HG03135 (cell line): ENCODE data around the gene LUC7L2.
"Not testable (repeated sequence)": the region's sequence is repeated elsewhere in the genome, so short reads cannot be mapped to it uniquely, and the experiment has no call there.

Experiments
- ATAC-seq: cut with Tn5 transposase; IDR thresholded peaks from one replicate; pipeline ENCODE4 v1.9.1; 2021; ENCODE audit warnings: mild to moderate bottlenecking, moderate library complexity; ENCODE audit not compliant: unreplicated experiment

The LUC7L2 gene

DNA sequence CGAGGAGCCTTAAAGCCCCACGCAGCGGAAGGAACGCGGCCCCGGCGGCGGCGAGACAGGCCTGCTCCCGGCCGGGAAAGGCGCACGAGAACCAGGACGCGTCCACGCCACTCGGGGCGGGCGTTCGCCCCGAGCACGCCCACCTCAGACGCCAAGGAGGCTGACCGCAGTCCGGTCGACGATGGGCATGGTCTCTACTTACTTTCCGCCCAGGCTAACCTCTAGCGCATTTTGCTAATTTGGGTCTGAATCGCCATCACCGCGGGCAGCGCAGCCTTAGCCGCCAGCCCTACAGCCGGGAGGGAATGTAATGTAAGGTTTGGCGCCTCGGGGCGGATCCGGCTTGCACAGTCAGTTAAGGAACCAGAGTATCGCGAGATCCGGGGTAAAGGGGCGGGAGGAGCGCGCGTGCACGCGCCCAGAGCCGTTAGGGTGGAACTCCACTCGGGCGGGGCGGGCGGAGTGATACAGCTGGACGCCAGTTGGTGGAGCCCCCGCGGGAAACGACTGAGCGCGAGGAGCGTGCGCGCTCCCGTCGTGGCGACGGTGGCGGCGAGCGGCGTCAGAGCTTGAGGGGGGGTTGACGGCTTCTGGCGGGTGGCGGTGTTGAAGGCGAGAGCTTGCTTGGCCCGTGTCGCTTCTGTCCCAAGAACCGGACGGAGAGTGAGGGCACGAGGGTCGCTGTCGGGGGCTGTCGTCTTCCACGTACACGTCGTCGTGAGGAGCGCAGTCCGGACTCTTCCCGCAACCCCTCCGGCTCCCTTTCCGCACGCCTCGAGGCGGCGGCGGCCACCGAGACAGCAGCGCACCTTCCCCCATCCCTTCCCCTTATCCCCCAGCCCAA lies at the start of gene LUC7L2:
Gene LUC7L2 (plus strand): TSS at position 529 of the 844 bp plus-strand sequence. CDS start 368 bp downstream, outside the sequence.
- ATAC-seq = peak; percentile 75

- no peak for ATAC-seq
These were observed 41.7 kb upstream of the LUC7L2 start for GRCh38 chr7:139317939-139318505.

- ATAC-seq = no peak
These were observed 38.5 kb upstream of the LUC7L2 start for GRCh38 chr7:139321071-139321745.

GRCh38 chr7:139324709-139325108 lies 35.0 kb upstream of the LUC7L2 start:
- ATAC-seq = not testable (repeated sequence)

DNA sequence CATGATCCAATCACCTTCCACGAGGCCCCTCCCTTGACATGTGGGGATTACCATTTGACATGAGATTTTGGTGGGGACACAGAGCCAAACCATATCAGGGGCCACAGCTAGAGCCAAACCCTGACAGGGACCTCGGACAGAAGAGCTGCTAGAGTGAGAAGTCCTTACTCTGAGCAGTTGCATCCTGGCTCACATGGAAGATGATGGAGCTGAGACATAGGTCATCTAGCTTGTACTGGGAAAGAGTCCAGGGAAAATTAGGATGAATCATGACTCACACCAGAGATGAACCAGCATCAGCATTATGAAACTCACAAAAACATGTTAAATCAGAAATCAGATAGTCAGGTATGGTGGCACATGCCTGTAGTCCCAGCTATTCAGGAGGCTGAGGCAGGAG lies 31.3 kb upstream of the LUC7L2 start:
- ATAC-seq = no peak

DNA sequence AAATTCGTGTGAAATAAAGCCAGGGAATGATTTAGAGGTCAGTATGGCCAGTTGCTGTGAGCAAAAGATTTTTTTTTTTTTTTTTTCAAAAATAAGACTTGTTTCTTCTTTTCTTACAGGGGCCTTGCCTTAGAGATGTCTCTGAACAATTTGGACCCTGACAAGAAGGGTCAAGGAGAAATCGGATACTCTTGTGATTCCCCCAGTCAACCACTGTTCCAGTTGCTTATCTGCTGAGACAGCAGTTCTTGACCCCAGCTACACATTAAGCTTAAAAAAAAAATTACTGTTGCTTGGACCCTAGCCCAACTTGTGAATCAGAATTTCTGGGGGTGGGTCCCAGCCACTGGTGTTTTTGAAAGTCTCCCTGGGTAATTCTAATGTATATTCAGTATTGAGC lies 30.6 kb upstream of the LUC7L2 start:
- ATAC-seq = no peak

DNA sequence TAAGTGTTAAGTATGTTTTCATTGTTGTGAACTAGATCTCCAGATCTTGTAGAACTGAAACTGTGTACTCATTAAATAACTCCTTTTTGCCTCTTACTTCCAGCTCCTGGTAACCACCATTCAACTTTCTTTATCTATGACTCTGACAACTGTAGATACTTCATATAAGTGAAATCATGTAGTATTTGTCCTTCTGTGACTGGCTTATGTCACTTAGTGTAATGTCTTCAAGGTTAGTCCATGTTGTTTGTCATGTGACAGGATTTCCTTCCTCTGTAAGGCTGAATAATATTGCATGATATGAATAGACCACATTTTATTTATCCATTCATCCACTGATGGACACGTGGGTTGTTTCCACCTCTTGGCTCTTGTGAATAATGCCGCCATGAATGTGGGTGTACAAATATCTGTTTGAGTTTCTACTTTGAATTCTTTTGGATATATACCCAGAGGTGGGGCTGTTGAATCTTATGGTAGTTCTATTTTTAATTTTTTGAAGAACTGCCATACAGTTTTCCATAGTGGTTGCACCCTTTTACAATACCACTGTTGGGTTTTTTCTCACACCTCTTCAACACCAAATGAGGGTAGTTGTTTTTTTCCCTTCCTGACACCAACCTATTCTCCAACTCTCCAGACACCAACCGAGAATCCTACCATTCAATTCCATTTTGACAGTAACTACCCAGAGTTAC lies 29.2 kb upstream of the LUC7L2 start:
- ATAC-seq = no peak

GRCh38 chr7:139332697-139333359 lies 26.9 kb upstream of the LUC7L2 start:
- no peak for ATAC-seq

GRCh38 chr7:139333443-139333842 lies 26.3 kb upstream of the LUC7L2 start:
- ATAC-seq = not testable (repeated sequence)

DNA sequence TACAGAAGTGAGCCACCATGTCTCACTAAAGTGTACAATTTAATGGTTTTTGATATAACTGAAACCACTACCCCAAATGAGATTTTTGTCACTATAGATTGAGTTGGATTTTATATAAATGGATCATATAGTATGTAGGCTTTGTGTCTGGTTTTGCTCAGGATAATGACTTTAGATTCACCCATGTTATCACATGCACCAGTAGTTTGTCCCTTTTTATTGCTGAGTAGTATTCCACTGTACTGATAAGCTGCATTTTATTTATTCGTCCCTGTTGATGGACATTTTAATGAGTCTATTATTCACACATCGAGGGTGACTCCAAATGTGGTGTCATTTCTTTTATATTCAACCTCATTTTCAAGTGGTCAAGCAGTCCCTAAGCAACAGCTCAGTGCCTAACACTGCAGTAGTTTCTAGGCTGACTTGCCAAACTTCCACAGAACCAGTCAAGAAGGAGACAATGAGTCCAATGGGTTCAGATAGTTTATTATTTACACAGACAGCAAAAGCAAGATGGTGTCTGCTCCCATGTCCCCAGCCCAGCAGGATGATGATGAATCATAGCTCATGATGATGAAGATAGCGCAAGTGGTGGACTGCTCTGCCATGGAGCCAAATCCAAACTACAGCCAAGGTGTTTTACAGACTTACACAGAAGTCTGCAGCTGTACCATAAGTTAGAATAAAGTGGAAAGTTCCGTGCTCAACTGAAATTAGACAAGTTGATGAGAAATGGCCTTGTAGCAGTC lies 25.1 kb upstream of the LUC7L2 start:
- ATAC-seq = no peak

DNA sequence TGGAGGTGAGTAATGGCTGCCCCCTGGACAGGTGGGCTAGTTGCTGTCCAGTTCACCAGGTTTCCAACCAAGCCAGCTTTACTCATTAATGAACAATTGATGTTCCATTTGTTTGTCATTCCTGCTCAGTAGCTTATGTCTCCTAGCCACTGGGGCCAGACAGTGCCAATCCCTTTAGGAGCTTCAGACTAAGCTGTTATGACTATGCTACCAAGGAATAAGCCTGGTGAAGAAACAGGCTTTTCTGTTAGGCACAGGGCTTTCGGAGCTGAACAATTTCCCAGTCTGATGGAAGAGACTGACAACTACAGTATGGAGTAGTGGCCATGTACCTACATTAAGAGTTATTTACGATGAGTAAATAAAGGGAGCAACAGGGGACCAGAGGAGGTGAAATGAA lies 20.7 kb upstream of the LUC7L2 start:
- no peak for ATAC-seq

- ATAC-seq = no peak
These were observed 20.0 kb upstream of the LUC7L2 start for GRCh38 chr7:139339698-139340036.

DNA sequence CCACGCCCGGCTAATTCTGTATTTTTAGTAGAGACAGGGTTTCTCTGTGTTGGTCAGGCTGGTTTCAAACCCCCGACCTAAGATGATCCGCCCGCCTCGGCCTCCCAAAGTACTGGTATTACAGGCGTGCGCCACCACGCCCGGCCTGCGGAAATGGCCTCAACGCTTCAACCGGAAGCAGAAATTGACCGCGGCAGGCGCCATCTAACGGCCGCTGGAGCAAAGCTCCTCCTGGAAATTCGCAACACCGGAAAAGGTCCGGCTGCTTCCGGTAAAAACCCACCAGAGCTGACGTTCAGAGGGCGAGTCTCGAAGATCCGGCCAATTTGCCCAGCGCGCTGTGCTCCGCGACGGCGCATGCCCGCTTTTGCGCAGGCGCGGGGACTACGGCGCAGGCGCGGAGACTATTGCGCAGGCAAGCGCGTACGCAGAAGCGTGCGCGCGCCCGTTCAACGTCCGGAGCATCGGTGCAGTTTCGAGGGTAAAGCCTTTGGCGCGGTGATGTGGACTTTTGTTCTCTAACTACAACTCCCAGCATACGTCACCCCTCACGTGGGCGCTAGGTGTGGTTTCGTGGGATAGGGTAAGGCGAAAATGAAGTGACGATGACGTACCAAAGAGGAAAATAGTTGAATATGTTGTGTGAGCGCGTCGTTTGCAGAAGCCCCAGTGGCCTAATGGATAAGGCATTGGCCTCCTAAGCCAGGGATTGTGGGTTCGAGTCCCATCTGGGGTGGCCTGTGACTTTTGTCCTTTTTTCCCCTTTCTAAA lies 19.5 kb upstream of the LUC7L2 start:
- peak; percentile 85 for ATAC-seq

DNA sequence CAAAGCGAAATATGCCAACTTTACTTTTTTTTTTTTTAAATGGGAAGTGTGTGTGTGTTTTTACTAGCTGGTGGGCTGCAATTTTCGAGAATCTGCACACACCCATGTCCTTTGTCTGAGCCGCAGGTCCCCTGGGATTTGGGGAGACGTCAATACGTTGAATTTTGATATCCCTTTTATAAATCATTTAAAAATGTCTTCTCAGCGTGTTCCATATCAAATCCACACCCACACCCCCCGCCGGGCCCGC lies 19.0 kb upstream of the LUC7L2 start:
- ATAC-seq = no peak

- peak; percentile 49 for ATAC-seq
These were observed 18.5 kb upstream of the LUC7L2 start, which contains the start of gene FMC1 for GRCh38 chr7:139341058-139341775. TSS of gene FMC1 (plus strand) at chr7:139341337. CDS start at chr7:139341385, 48 bp downstream.

- ATAC-seq = no peak
These were observed 17.9 kb upstream of the LUC7L2 start for GRCh38 chr7:139341776-139342226.

DNA sequence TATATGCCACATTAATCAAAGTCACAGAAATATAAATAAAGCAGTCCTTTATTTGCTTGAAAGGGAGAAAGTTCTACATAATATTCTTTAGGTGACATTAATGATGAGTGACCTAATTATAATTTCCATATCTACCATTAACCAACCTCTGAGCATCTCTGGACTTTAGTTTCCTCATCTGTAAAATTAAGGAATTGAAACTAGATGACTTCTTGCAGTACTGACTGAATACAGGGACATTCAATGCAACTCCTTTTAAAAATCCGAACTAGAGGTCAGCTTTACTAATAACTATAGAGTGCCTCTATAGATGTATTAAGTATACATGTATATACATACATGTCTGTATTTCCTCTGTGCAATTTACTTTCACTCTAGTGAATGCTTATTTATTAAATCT lies 14.7 kb upstream of the LUC7L2 start:
- no peak for ATAC-seq

DNA sequence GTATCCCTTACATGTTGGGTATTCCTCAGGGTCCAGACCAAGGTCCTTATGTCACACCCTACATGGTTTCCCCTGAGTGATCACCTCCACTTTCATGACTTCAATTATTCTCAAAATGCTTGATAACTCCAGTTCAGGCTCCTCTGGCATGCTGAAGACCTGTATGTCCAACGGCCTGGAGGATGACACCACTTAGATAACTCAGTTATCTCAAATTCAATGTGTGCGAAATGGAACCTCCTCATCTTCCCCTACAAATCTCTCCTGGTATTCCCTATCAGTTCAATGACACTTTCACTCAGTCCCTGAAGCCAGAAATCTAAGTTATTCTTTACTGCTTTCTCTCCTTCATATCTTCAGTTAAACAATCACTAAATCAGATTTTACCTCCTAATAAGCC lies 8.7 kb upstream of the LUC7L2 start:
- ATAC-seq = no peak

DNA sequence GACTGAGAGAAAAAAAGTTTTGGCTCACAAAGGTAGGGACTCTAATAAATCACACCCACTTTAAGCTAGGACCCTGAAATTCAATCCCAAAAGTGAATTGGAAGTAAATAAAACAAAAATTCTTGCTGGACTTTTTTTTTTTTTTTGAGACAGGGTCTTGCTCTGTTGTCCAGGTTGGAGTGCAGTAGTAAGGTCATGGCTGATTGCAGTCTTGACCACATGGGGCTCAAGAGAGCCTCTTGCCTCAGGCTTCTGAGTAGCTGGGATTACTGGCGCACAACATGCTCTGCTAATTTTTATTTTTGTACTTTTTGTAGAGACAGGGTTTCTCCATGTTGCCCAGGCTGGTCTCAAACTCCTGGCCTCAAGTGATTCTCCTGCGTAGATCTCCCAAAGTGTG lies 5.0 kb upstream of the LUC7L2 start:
- no peak for ATAC-seq
